Daoy (cell line): Measurements from ENCODE around the gene HGD. TPM values are rescaled to one million over a fixed set of nuclear protein-coding genes. Genes with fewer than 3 reads are reported as not detected.

ENCODE experiments used
- DNase-seq: peaks from one replicate; pipeline ENCODE4 v3.0.0-alpha.2; 2015; ENCODE audit warnings: low read depth
- total RNA-seq: library from RNA; depleted of rRNA; stranded (reverse); fragments of >200 nt; shearing (Covaris generic); gene quantifications from 2 replicates; pipeline ENCODE4 v1.2.3, GENCODE V29; 2014; rRNA removed

Gene HGD
- total RNA-seq, 1 experiment from 2014 or later, result not detected

GRCh38 chr3:120595788-120596115 lies 86.3 kb downstream of the HGD start:
- DNase-seq, result no peak

GRCh38 chr3:120587332-120587975 lies 94.6 kb downstream of the HGD start:
- no peak for DNase-seq

Other genes with a start within 250 kb of the HGD start
- gene FSTL1, start 231.2 kb downstream of the HGD start, total RNA-seq, result 476 and 490 TPM in 2 replicates
- gene NDUFB4, start 85.9 kb downstream of the HGD start, total RNA-seq, result 120 and 124 TPM in 2 replicates
- 26.5 and 33.8 TPM in 2 replicates for gene RABL3, start 60.3 kb upstream of the HGD start, total RNA-seq
- gene GTF2E1, start 60.5 kb upstream of the HGD start, total RNA-seq, result 22.2 and 23.4 TPM in 2 replicates
- gene STXBP5L, start 226.0 kb upstream of the HGD start, total RNA-seq, result 0.09 and 0.17 TPM in 2 replicates